ENCODE measurements around the gene FOXP4. TPM values are rescaled to one million over a fixed set of nuclear protein-coding genes. Genes with fewer than 3 reads are reported as not detected.

Gene FOXP4
- total and polyA plus RNA-seq, 2 of the 13 experiments (the other 11 are each of a cell fraction or from before 2014, with no cell fraction given), result 11.0 to 12.4 TPM

DNA sequence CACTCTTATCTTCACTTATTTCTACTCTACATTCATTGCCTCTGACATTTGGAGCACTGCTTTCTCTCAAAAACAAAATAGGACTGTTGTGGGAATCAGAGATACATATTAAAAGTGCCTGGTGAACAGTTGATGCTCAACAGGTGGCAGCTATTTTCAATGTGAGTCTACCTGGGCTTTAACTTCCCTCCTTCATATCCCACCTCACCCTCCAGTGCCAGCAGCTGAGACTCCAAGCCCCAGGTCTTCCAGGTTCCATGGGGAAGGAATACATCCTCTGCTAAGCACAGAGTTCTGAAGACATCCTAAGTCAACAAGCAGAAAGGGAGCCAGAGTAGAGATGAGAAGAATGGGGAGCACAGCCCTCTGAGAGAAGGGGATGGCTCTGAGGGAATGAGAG is 7.0 kb upstream of the FOXP4 start:
- TF ChIP-seq ATF7 (IDR thresholded peaks at IDR 0.05), result no peak
- no peak for TF ChIP-seq ATF7 (CRISPR knock-in tag; IDR thresholded peaks at IDR 0.05)
- TF ChIP-seq ZNF263 (CRISPR knock-in tag; IDR thresholded peaks at IDR 0.05), result 0 out of 2 replicates have a peak, but pooled peaks have one; percentile 59
- H3K4me2 ChIP-seq (ENCODE audit: low read depth, low read length), result no peak overlapping the region
- H3K4me3 ChIP-seq (replicated peaks in 1 of 3; ENCODE audit: insufficient read depth in 1 of 3, low read depth in 2 of 3, low read length in 3 of 3), result no peak overlapping the region
- no peaks in the 10 kb centered on the region for H3K9me3 ChIP-seq (ENCODE audit: low read length)
- ChIA-PET CTCF (ENCODE audit: low intra/inter-chr PET ratio, low total read pairs) (no interaction called here), POLR2A (interaction anchor here (0.7 to 3.9 kb wide), 8 partner anchors 10 to 79 kb away, joined by 3 to 38 read pairs (median 16); no protein-coding TSS in a partner anchor)
- FAIRE-seq (no peak), ATAC-seq (no peak), DNase-seq (ENCODE audit: low spot score) (no peak)
- no peaks in the 10 kb centered on the region; a peak in 1 of 5 replicates for H3K36me3 ChIP-seq (replicated peaks in 1 of 2; ENCODE audit: control insufficient read depth in 1 of 2, insufficient read depth in 2 of 2, low read length in 2 of 2)
- H3K9ac ChIP-seq (ENCODE audit: insufficient read depth, low read depth, low read length), result no peak overlapping the region
- BruUV-seq (replicated peaks), result no TSS peak
- H3K79me2 ChIP-seq (ENCODE audit: insufficient read depth, low read length), result peaks cover 6% of the 10 kb centered on the region
- no peaks in the 10 kb centered on the region for H3K27me3 ChIP-seq (ENCODE audit: control insufficient read depth in 1 of 2, insufficient read depth in 2 of 2, low read length in 2 of 2)
- peaks cover 42% of the 10 kb centered on the region for H3K4me1 ChIP-seq (ENCODE audit: insufficient read depth, low read length)
- H3K27ac ChIP-seq (ENCODE audit: extremely low read length, insufficient read depth, low read length), result no peak overlapping the region
- no peaks in the 10 kb centered on the region for H4K20me1 ChIP-seq (ENCODE audit: insufficient read depth, low read length)
- no peak overlapping the region for H2AFZ ChIP-seq (ENCODE audit: low read length)
- intact Hi-C loops (cut with micrococcal nuclease; ENCODE audit: unreplicated experiment) (no loop called here), in situ Hi-C loops (cut with HindIII; ENCODE audit: extremely low pct_ligation_motif_present, low pct_unique_long_range_greater_than_20kb) (no loop called here)

DNA sequence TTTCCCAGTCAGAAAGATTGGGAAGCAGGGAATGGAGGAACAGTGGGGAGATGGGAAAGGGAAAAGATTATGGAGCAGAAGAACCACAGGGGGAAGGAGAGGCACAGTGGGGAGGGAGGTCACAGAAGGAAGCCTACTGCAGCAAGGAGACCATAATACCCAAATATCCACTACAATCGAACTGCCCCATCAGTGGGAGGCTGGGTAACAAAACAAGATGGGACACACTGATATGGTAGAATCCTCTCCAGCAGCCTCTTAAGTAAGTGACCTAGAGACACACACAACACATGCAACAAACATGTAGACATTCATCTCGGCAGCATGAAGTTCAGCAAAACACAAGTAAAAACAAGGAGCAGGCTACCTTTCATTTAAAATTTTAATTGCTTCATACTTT is 4.8 kb upstream of the FOXP4 start:
- ChIA-PET CTCF (ENCODE audit: low intra/inter-chr PET ratio, low total read pairs) (no interaction called here), POLR2A (interaction anchor here (7.7 kb wide), 1 partner anchor 22 kb away, joined by 90 read pairs; no protein-coding TSS in a partner anchor)
- Histone ChIP-seq H4K20me1 (ENCODE audit: insufficient read depth, low read length) (no peaks in the 10 kb centered on the region), H2AFZ (ENCODE audit: low read length) (no peak overlapping the region), H3K9me3 (ENCODE audit: low read length) (no peaks in the 10 kb centered on the region), H3K27me3 (ENCODE audit: control insufficient read depth in 1 of 2, insufficient read depth in 2 of 2, low read length in 2 of 2) (no peaks in the 10 kb centered on the region), H3K36me3 (replicated peaks in 1 of 2; ENCODE audit: control insufficient read depth in 1 of 2, insufficient read depth in 2 of 2, low read length in 2 of 2) (no peaks in the 10 kb centered on the region), H3K9ac (ENCODE audit: insufficient read depth, low read depth, low read length) (no peak overlapping the region), H3K4me3 (replicated peaks in 1 of 3; ENCODE audit: insufficient read depth in 1 of 3, low read depth in 2 of 3, low read length in 3 of 3) (no peak overlapping the region), H3K4me2 (ENCODE audit: low read depth, low read length) (no peak overlapping the region), H3K79me2 (ENCODE audit: insufficient read depth, low read length) (peaks cover 24% of the 10 kb centered on the region), H3K27ac (ENCODE audit: extremely low read length, insufficient read depth, low read length) (no peak overlapping the region), H3K4me1 (ENCODE audit: insufficient read depth, low read length) (peaks cover 54% of the 10 kb centered on the region)
- ATAC-seq, result no peak
- BruUV-seq (replicated peaks), result no TSS peak
- DNase-seq (ENCODE audit: low spot score), result no peak
- in situ Hi-C loops (cut with HindIII; ENCODE audit: extremely low pct_ligation_motif_present, low pct_unique_long_range_greater_than_20kb) (no loop called here), intact Hi-C loops (cut with micrococcal nuclease; ENCODE audit: unreplicated experiment) (no loop called here)
- 86% methylated on average over 2 of the region's 2 CpGs for WGBS (ENCODE audit: low lambda C conversion rate)
- FAIRE-seq, result no peak
- TF ChIP-seq, protein P1, sequence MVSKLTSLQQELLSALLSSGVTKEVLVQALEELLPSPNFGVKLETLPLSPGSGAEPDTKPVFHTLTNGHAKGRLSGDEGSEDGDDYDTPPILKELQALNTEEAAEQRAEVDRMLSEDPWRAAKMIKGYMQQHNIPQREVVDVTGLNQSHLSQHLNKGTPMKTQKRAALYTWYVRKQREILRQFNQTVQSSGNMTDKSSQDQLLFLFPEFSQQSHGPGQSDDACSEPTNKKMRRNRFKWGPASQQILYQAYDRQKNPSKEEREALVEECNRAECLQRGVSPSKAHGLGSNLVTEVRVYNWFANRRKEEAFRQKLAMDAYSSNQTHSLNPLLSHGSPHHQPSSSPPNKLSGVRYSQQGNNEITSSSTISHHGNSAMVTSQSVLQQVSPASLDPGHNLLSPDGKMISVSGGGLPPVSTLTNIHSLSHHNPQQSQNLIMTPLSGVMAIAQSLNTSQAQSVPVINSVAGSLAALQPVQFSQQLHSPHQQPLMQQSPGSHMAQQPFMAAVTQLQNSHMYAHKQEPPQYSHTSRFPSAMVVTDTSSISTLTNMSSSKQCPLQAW (CRISPR knock-in tag; IDR thresholded peaks at IDR 0.05), result no peak
- TF ChIP-seq HDAC1 (CRISPR knock-in tag; IDR thresholded peaks at IDR 0.05), result no peak
- TF ChIP-seq KDM3A (CRISPR knock-in tag; IDR thresholded peaks at IDR 0.05; ENCODE audit: low read depth), result no peak
- TF ChIP-seq KDM5B (CRISPR knock-in tag; IDR thresholded peaks at IDR 0.05; ENCODE audit: borderline replicate concordance), result no peak
- TF ChIP-seq, protein P2, sequence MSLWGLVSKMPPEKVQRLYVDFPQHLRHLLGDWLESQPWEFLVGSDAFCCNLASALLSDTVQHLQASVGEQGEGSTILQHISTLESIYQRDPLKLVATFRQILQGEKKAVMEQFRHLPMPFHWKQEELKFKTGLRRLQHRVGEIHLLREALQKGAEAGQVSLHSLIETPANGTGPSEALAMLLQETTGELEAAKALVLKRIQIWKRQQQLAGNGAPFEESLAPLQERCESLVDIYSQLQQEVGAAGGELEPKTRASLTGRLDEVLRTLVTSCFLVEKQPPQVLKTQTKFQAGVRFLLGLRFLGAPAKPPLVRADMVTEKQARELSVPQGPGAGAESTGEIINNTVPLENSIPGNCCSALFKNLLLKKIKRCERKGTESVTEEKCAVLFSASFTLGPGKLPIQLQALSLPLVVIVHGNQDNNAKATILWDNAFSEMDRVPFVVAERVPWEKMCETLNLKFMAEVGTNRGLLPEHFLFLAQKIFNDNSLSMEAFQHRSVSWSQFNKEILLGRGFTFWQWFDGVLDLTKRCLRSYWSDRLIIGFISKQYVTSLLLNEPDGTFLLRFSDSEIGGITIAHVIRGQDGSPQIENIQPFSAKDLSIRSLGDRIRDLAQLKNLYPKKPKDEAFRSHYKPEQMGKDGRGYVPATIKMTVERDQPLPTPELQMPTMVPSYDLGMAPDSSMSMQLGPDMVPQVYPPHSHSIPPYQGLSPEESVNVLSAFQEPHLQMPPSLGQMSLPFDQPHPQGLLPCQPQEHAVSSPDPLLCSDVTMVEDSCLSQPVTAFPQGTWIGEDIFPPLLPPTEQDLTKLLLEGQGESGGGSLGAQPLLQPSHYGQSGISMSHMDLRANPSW (CRISPR knock-in tag; IDR thresholded peaks at IDR 0.05; ENCODE audit: borderline replicate concordance), result no peak
- TF ChIP-seq ZNF292 (CRISPR knock-in tag; IDR thresholded peaks at IDR 0.05; ENCODE audit: borderline replicate concordance, low read depth), result no peak
- TF ChIP-seq ZKSCAN8 (CRISPR knock-in tag; IDR thresholded peaks at IDR 0.05; ENCODE audit: borderline replicate concordance), result no peak
- TF ChIP-seq, protein P3, sequence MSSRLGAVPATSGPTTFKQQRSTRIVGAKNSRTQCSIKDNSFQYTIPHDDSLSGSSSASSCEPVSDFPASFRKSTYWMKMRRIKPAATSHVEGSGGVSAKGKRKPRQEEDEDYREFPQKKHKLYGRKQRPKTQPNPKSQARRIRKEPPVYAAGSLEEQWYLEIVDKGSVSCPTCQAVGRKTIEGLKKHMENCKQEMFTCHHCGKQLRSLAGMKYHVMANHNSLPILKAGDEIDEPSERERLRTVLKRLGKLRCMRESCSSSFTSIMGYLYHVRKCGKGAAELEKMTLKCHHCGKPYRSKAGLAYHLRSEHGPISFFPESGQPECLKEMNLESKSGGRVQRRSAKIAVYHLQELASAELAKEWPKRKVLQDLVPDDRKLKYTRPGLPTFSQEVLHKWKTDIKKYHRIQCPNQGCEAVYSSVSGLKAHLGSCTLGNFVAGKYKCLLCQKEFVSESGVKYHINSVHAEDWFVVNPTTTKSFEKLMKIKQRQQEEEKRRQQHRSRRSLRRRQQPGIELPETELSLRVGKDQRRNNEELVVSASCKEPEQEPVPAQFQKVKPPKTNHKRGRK (CRISPR knock-in tag; IDR thresholded peaks at IDR 0.05), result no peak
- no peak for TF ChIP-seq PITX1 (CRISPR knock-in tag; IDR thresholded peaks at IDR 0.05)

Measured in HepG2 (cell line).